Measurements from ENCODE around the gene ZMYND15.

ZMYND15 gene

GRCh38 chr17:4717791-4718190, 21.8 kb upstream of the ZMYND15 start:
- DNase-seq: no peak

- DNase-seq: no peak
Measured at GRCh38 chr17:4718276-4718675, 21.4 kb upstream of the ZMYND15 start.

- no peak for DNase-seq
Measured at GRCh38 chr17:4719146-4719545, 20.5 kb upstream of the ZMYND15 start.

GRCh38 chr17:4719684-4720221, 19.9 kb upstream of the ZMYND15 start:
- DNase-seq: no peak

GRCh38 chr17:4720787-4721186, 18.8 kb upstream of the ZMYND15 start:
- no peak for DNase-seq

- no peak for DNase-seq
Measured at GRCh38 chr17:4721203-4722135, 18.2 kb upstream of the ZMYND15 start.

GRCh38 chr17:4722678-4723240, 16.9 kb upstream of the ZMYND15 start:
- no peak for DNase-seq

- DNase-seq: no peak
Measured at GRCh38 chr17:4724650-4725049, 15.0 kb upstream of the ZMYND15 start.

- DNase-seq: no peak
Measured at GRCh38 chr17:4725646-4726310, 13.9 kb upstream of the ZMYND15 start.

- DNase-seq: no peak
Measured at GRCh38 chr17:4728124-4728523, 11.5 kb upstream of the ZMYND15 start.

- no peak for DNase-seq
Measured at GRCh38 chr17:4733073-4733531, 6.5 kb upstream of the ZMYND15 start.

GRCh38 chr17:4734857-4735475, 4.7 kb upstream of the ZMYND15 start:
- no peak for DNase-seq

- no peak for DNase-seq
Measured at GRCh38 chr17:4735876-4736651, 3.6 kb upstream of the ZMYND15 start.

GRCh38 chr17:4738136-4739121, 1.2 kb upstream of the ZMYND15 start:
- no peak for DNase-seq

- no peak for DNase-seq
Measured at GRCh38 chr17:4740025-4740351, 355 bp downstream of the ZMYND15 start.

GRCh38 chr17:4740584-4740983, 951 bp downstream of the ZMYND15 start:
- no peak for DNase-seq

- no peak for DNase-seq
Measured at GRCh38 chr17:4741544-4741943, 1.9 kb downstream of the ZMYND15 start.

- DNase-seq: no peak
Measured at GRCh38 chr17:4742133-4742532, 2.5 kb downstream of the ZMYND15 start.

GRCh38 chr17:4742629-4743028, 3.0 kb downstream of the ZMYND15 start:
- DNase-seq: no peak

GRCh38 chr17:4743216-4743615, 3.6 kb downstream of the ZMYND15 start:
- no peak for DNase-seq

- DNase-seq: no peak
Measured at GRCh38 chr17:4743898-4744297, 4.3 kb downstream of the ZMYND15 start.

Measured in NCI-H1417 treated with DMSO at 0.1 percent for 48 hours (cell line).